Vagina (tissue), 2 donors: ENCODE results near the gene SELENOO.

Experiments used
- POLR2A ChIP-seq, 2 donors: fragments of 450-650 bp; IDR thresholded peaks; one replicate each; pipeline ENCODE4 v1.6.1; 2017; ENCODE audit warnings: antibody characterized with exemption in 2 of 2, mild to moderate bottlenecking in 2 of 2, moderate library complexity in 2 of 2
- POLR2AphosphoS5 ChIP-seq, 2 donors: sonication (generic); formaldehyde crosslinking; IDR thresholded peaks; one replicate each; pipeline ENCODE4 v1.9.0; 2017; ENCODE audit warnings: antibody characterized with exemption in 2 of 2, mild to moderate bottlenecking in 2 of 2, low read depth in 1 of 2; ENCODE audit not compliant: insufficient read depth in 1 of 2
- TF ChIP-seq, protein P1 (sequence below), 3 experiments: fragments of 450-650 bp in 2 of 3; fragments of 200-600 bp in 1 of 3; sonication (generic) in 1 of 3; IDR thresholded peaks; one replicate each; pipeline ENCODE4 v1.5.1; 2017 to 2019; ENCODE audit warnings: antibody characterized with exemption in 3 of 3, mild to moderate bottlenecking in 2 of 3, moderate library complexity in 2 of 3

DNA sequence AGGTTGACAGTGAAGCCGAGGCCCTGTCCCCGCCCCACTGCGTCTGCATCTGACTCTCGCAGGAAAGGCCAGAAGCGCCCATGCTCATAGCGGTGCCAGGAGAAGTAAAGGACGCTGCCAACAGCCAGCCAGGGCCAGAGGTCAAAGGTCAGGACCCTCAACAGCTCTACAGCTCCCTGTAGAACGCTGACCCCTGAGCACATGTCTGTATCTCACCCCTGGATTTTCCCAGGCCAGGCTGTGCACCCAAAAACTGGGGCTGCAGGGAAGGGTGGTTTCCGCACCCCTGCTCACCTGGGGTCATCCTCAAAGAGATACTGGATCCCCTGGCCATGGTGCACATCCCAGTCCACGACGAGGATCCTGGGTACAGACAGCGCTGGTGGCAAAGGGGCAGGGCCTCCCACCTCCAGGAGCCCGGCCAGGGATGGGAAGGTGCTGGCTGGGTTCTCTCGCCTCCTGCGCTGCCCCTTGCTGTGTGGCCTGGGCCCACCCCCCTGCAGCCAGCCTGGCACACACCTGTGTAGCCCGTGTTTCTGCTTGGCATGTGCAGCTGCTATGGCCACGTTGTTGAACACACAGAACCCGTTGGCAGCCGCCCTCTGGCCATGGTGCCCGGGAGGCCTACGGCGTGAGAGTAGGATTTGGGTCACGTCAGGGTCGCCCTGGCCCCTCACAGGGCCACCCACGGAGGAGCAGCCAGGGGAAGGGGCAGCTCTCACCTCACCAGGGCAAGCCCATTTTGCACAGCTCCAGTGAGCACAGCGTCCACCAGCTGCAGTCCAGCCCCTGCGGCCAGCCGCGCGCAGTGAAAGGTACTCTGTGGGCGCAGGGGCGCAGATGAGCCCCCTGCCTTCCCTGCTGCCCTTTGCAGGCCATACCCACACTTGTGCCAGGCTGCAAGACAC is 48.8 kb downstream of the SELENOO start:
- TF ChIP-seq, protein P1, sequence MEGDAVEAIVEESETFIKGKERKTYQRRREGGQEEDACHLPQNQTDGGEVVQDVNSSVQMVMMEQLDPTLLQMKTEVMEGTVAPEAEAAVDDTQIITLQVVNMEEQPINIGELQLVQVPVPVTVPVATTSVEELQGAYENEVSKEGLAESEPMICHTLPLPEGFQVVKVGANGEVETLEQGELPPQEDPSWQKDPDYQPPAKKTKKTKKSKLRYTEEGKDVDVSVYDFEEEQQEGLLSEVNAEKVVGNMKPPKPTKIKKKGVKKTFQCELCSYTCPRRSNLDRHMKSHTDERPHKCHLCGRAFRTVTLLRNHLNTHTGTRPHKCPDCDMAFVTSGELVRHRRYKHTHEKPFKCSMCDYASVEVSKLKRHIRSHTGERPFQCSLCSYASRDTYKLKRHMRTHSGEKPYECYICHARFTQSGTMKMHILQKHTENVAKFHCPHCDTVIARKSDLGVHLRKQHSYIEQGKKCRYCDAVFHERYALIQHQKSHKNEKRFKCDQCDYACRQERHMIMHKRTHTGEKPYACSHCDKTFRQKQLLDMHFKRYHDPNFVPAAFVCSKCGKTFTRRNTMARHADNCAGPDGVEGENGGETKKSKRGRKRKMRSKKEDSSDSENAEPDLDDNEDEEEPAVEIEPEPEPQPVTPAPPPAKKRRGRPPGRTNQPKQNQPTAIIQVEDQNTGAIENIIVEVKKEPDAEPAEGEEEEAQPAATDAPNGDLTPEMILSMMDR (IDR thresholded peaks at IDR 0.05) = no peak
- TF ChIP-seq POLR2AphosphoS5 (IDR thresholded peaks at IDR 0.05; ENCODE audit: insufficient read depth in 1 of 2, low read depth in 1 of 2) (no peak), POLR2A (IDR thresholded peaks at IDR 0.05) (no peak)
